ENCODE results near the gene TMCC3.

The TMCC3 gene

DNA sequence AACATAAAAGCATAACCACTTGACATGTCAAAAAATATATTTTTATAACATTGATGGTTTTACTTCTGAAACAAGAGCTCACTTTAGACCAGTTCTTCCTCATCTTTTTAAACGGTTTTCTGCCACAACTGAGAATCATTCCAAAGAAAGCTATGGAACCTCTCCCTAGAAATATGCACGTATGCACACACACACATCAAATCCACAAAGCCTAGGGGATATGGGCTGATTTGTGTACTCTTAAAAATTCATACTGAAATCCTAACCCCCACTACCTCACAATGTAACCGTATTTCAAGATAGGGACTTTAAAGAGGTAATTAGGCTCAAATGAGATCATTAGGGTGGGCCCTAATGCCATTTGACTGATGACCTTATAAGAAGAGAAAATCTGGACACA is 19.3 kb downstream of the TMCC3 start:
- no peak overlapping the region for H3K4me3 Mint-ChIP-seq
- H3K36me3 Mint-ChIP-seq = no peaks in the 10 kb centered on the region
- peaks cover 6% of the 10 kb centered on the region for H3K4me1 Mint-ChIP-seq
- ATAC-seq (no peak), DNase-seq (ENCODE audit: low spot score in 2 of 2) (no peak)
- H3K27ac Mint-ChIP-seq = no peak overlapping the region
- H3K9me3 Mint-ChIP-seq = no peaks in the 10 kb centered on the region

DNA sequence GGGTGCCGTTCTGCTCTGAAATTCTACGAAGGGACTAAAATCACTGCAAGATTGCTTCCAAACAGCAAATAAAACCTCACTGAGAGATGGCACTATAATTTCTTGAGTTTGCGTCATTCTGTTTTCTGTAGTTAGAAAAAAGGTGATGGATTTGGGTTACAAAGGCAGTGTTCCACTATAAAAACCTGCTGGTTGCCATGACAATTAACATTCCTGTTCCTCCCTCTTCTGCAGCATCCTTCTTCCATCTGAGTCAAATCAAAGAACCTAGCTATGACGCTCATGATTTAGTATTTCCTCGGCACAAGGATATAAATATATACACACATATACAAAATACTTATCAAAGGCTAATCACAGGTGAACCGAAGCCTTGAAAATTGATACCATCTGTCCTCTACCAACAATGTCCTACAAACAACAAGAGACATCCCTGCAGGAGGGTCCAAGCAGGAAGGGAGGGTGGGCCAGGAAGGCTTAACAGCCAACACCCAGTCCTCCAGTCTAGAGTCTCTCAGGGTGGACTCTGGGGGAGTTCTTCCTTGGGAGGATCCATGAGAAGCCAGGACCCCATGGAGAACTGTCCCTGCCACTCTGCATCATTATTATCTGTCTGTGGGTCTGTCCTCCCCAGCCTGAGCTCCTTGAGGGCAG is 21.4 kb downstream of the TMCC3 start:
- H3K36me3 Mint-ChIP-seq = no peaks in the 10 kb centered on the region
- H3K27ac Mint-ChIP-seq = no peak overlapping the region
- H3K4me1 Mint-ChIP-seq = peaks cover 6% of the 10 kb centered on the region
- ATAC-seq = no peak
- no peak for DNase-seq (ENCODE audit: low spot score in 2 of 2)
- no peaks in the 10 kb centered on the region for H3K9me3 Mint-ChIP-seq
- no peak overlapping the region for H3K4me3 Mint-ChIP-seq

DNA sequence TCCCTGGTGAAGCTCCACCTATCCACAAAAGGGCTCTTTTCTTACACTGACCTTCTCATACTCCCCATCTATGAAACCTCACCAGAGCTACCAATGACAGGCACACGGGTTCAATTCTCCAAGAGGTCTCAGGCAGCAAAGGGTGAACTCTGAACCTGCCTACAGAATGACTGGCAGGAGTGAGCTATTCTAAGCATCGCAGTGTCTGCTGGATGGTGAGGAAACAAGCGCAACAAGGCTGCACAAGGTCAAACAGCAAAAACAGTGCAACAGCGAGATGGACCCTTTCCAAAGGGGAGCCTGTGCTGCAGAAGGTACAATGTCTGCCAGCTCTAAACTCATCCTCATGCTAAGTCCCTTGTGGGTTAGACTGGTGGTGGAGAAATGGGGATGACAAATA is 22.0 kb downstream of the TMCC3 start:
- ATAC-seq (no peak), DNase-seq (ENCODE audit: low spot score in 2 of 2) (no peak)
- H3K27ac Mint-ChIP-seq = no peak overlapping the region
- H3K9me3 Mint-ChIP-seq = no peaks in the 10 kb centered on the region
- H3K4me1 Mint-ChIP-seq = peaks cover 6% of the 10 kb centered on the region
- H3K4me3 Mint-ChIP-seq = no peak overlapping the region
- no peaks in the 10 kb centered on the region for H3K36me3 Mint-ChIP-seq

DNA sequence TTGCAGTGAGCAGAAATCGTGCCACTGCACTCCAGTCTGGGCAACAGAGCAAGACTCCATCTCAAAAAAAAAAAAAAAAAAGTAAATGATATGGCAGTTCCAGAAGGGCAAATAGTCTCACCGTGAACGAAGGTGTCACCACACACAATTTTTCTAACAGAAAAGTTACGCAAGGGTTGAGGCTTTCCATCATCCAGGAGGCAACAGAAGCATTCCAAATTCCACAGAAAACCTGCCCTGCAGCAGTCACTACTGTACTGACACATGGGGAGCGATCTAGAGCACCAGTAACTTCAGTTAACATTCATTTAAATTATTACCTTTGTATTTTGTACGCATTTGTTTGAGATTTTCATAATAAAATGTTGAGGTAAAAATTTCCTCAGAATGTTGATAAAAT is 24.8 kb downstream of the TMCC3 start:
- Mint-ChIP-seq H3K4me1 (peaks cover 22% of the 10 kb centered on the region), H3K9me3 (no peaks in the 10 kb centered on the region), H3K27ac (no peak overlapping the region), H3K36me3 (no peaks in the 10 kb centered on the region), H3K4me3 (no peak overlapping the region)
- ATAC-seq (no peak), DNase-seq (ENCODE audit: low spot score in 2 of 2) (no peak)

DNA sequence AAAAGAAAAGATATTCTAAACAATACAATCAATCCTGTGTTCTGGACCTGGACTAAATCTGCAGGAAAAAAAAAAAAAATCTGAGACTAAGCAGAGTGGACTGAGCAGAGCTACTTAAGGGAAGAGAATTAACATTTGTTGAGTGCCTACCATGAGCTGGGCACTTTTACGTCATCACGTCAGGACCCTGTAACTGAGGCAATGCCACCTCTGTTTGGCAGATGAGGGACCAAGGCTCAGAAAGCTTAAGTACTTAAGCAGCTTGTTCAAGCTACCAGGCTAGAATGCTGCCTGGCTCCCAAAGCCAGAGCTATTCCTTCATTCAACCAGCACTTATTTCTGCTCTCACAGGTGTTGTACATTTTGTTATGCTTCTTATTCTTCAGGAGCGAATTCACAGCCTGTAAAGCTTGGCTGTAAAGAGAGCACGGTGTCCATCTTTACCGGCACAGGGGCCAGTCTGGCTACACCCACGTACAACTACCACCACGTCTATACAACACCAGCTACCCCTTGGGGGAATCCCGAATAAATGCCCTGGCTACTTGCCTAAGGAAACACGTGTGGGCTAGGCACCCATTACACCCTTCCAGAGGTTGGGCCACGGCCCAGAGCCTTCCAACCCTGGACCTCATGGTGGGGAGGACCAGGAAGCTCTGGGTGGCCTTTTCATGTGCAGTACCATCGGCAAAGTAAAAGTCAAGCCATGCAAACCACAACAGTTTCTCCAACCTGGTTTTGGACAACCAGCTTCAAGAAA is 27.0 kb downstream of the TMCC3 start:
- H3K4me3 Mint-ChIP-seq = no peak overlapping the region

DNA sequence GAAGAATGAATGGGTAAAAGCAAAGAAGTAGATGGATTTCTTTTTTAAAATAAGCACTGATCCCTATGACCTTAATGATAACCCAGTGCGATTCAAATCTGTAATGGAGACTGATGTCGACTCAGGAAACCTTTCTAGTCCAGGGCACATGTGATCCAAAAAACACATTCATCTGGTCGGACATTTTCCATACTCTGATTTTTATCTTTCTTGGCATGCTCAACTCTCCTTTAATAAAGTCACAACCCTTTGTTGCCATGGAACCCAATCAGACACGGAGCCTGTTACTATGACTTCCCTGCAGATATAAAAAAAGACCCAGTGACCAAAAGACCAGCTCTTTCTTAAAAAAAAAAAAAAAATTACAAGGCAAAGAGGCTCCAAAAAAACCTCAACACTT is 27.9 kb downstream of the TMCC3 start:
- peak overlapping the region; percentile 89 for H3K27ac Mint-ChIP-seq
- peak overlapping the region; percentile 51 for H3K4me3 Mint-ChIP-seq
- H3K4me1 Mint-ChIP-seq = peaks cover 21% of the 10 kb centered on the region
- DNase-seq (ENCODE audit: low spot score in 2 of 2) = no peak
- no peaks in the 10 kb centered on the region for H3K36me3 Mint-ChIP-seq
- H3K9me3 Mint-ChIP-seq = no peaks in the 10 kb centered on the region
- ATAC-seq = no peak

More for the DNA sequence above, 27.0 kb downstream of the TMCC3 start:
- peaks cover 22% of the 10 kb centered on the region for H3K4me1 Mint-ChIP-seq
- H3K36me3 Mint-ChIP-seq = no peaks in the 10 kb centered on the region
- no peak overlapping the region for H3K27ac Mint-ChIP-seq
- ATAC-seq (no peak), DNase-seq (ENCODE audit: low spot score in 2 of 2) (no peak)
- no peaks in the 10 kb centered on the region for H3K9me3 Mint-ChIP-seq

DNA sequence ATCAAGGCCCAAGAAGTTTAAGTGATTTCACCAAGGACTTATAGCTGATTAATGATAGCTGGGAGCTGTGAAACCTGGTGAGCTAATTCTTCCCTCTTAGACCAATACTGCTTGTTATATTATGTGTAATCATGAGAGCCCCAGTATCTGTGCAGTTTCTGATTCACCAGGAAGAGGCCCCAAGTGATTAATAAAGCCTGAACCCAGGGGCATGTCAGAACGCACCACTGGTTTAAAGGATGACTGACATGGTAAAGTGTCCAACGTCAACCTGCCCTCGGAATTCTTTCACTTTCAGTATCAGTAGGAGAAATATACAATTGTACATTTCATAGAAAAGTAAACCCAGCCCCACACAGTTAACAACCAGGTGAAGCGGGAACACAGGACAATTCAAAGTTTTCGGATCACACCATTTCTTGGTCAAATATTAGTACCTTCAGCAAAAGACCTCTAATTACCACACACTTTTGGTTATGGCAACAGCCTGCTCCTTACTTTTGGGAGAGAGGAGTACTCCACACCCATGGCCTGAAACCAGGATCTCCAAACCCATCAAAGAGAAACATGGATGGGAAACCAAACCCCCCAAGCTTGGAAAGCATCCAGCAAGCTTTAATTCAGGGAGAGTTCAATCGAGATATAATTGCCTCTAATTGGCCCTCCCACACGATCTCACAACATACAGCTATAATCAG is 28.5 kb downstream of the TMCC3 start:
- Mint-ChIP-seq H3K27ac (peak overlapping the region; percentile 89), H3K9me3 (no peaks in the 10 kb centered on the region), H3K4me1 (peaks cover 17% of the 10 kb centered on the region), H3K36me3 (no peaks in the 10 kb centered on the region), H3K4me3 (peak overlapping the region; percentile 51)
- DNase-seq (ENCODE audit: low spot score in 2 of 2) (peak; percentile 19 to 75), ATAC-seq (peak; percentile 99)

DNA sequence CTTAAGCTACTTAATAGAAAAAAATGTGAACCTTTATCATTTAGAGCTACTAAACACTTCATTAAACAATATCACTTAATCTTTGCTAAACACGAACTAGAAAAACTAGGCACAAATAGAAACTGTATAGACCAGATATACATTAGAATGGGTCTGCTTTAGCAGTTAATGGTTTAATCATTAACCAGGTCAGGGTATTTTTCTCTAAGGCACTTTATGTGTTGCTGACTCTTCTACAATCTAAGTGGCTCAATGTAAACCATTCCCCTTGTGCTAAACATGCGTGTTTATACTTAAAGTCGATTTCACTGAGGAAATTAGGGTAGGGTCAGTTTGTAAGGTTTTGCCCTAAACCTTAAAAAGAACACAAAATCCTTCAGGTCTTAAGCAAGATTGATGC is 29.7 kb downstream of the TMCC3 start:
- peaks cover 17% of the 10 kb centered on the region for H3K4me1 Mint-ChIP-seq
- ATAC-seq = no peak
- peak overlapping the region; percentile 89 for H3K27ac Mint-ChIP-seq

DNA sequence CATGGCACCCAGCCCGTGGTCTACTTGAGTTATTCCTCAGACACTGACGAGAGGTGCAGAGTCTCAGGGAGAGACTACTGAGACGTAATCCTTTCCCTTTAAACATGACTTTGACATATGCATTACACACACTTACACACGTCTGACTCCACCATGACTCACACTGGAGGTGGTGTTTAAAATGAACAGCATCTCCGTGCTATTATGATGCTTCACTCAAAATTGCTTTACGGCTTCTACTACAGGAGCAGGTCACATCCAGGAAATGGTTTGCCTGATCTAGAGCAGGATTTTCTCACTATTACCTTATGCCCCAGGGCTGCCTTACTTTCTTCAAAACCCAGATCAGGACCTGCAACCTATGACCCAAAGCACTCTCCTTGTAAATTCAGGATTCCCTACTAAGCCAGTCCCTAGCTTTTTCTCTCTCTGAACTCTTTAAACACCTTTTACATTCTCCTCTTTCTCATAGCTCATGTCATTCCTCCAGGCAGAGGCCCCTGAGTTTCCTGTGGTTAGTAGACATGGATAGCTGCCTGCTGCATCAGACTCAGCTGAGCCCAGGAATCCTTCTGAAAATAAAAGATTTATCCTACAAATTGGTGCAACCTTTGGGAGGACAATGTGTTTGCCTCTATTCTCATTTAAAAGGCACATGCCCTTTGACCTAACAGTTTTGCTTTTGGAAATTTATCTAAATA is 31.2 kb downstream of the TMCC3 start:
- Mint-ChIP-seq H3K4me1 (peaks cover 17% of the 10 kb centered on the region), H3K36me3 (no peaks in the 10 kb centered on the region), H3K27ac (no peak overlapping the region), H3K4me3 (no peak overlapping the region), H3K9me3 (no peaks in the 10 kb centered on the region)
- DNase-seq (ENCODE audit: low spot score in 2 of 2) = peak in 1 of 2 donors; percentile 56
- ATAC-seq = peak; percentile 81

More for the DNA sequence above, 29.7 kb downstream of the TMCC3 start:
- no peaks in the 10 kb centered on the region for H3K36me3 Mint-ChIP-seq
- DNase-seq (ENCODE audit: low spot score in 2 of 2) = no peak
- no peaks in the 10 kb centered on the region for H3K9me3 Mint-ChIP-seq
- H3K4me3 Mint-ChIP-seq = peak overlapping the region; percentile 51

DNA sequence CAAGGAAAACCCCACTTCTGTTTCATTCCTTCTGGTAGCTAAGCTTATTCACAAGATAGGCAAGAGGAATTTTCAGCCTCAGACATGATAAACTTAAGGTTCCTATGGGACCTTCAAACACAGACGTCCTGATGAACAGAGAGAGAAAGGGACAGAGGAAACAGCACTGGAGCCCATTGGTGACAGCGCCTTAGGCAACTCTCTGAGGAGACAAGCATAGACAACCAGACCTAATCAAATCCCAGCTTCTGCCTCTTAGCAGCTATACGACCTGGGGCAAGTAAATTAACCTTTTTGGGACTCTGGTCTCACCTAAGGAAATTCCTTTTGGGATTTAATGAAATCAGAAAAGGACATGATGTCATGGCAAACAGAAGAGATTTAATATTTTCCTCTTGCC is 33.3 kb downstream of the TMCC3 start:
- Mint-ChIP-seq H3K9me3 (no peaks in the 10 kb centered on the region), H3K36me3 (no peaks in the 10 kb centered on the region), H3K27ac (no peak overlapping the region), H3K4me3 (no peak overlapping the region), H3K4me1 (peaks cover 13% of the 10 kb centered on the region)
- ATAC-seq (no peak), DNase-seq (ENCODE audit: low spot score in 2 of 2) (no peak)

DNA sequence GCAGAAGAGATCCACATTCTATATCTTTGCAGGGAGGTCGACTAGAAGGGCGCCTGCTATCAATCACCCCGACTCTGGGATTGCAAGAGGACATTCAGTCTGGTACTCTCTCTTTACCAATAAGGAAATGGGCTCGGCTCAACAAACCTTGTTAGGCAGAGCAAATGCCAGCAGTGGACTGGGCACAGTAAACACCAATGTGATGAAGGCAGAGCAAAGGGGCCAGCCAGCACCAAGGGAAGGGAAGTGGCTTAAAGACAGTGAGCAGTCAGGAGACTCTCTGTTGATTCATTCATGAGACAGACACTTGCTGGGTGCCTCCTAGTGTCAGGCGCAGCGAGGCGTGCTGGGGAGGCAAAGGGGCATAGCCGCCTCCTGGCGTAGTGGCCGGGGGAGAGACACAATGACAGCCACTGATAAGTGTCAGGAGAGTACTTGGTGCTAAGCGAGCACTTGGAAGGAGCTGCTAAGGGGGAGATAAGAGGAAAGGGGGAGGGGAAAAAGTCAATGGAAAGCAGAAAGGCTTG is 34.1 kb downstream of the TMCC3 start:
- Mint-ChIP-seq H3K4me1 (peaks cover 4% of the 10 kb centered on the region), H3K4me3 (no peak overlapping the region), H3K9me3 (no peaks in the 10 kb centered on the region), H3K36me3 (no peaks in the 10 kb centered on the region), H3K27ac (no peak overlapping the region)
- DNase-seq (ENCODE audit: low spot score in 2 of 2) = no peak
- ATAC-seq = peak; percentile 42

DNA sequence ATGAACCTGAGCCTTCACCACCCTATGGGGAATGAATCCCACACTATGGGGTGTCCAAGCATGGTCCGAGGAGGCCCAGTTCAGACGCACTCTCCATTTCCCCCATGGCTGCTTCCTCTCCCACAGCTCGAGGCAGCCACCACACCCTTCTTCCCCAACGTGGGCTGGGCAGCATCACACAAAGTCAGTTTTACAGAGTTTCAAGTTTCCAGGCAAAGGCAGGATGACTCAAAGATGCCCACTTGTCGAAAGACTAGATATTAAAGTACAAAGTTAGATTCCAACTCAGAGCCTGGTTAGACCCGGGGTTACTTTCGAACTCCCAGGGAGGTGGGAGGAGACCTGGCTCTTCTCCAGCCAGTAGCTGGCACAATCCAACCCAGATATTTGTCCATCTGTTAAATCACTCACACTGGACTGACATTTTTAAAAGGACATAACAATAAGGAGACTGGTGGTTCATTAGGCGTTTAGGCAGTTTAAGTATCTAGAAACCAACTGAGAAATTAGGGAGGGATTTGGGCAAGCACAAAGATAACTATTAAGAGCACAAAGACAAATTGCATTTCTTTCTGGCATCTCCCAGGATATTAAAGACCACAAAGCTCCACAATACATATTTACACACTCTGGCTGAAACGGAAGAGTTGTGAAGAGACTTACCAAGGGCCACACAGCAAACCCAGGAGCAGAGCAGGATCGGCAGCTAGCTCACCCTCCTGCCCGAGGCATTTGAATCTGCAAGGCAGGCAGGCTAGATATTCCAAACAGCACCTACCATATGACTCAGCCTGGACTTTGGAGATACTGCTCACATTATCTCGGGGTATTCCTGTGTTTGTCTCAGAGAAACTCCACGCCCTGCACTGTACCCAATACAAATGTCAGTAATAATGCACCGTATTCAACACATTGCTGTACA is 34.8 kb downstream of the TMCC3 start:
- H3K4me1 Mint-ChIP-seq = no peaks in the 10 kb centered on the region
- no peak for DNase-seq (ENCODE audit: low spot score in 2 of 2)
- no peak for ATAC-seq
- H3K9me3 Mint-ChIP-seq = no peaks in the 10 kb centered on the region
- H3K36me3 Mint-ChIP-seq = no peaks in the 10 kb centered on the region
- H3K27ac Mint-ChIP-seq = no peak overlapping the region
- no peak overlapping the region for H3K4me3 Mint-ChIP-seq

DNA sequence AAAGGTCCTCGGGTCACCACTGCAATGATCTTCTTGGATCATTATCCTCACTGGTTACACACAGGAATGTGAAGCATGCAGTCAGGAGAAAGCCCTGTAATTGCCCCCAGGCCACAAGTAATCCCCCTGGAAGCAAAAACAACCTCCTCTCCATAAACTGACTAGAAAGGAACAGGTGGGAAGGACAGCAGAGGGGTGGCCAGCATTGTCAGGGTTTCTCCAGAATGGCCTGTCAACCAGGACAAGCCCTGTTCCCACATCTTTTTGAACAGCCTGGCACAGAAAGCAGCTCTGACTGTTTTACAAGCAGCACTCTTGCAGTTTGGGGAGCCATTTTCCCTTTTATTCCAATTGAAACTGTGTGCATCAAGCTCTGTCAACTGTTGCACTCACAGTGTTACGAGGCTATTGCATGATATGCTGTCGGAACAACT is 36.1 kb downstream of the TMCC3 start:
- Mint-ChIP-seq H3K27ac (no peak overlapping the region), H3K36me3 (no peaks in the 10 kb centered on the region), H3K9me3 (no peaks in the 10 kb centered on the region), H3K4me3 (no peak overlapping the region), H3K4me1 (peaks cover 3% of the 10 kb centered on the region)
- no peak for DNase-seq (ENCODE audit: low spot score in 2 of 2)
- ATAC-seq = no peak

DNA sequence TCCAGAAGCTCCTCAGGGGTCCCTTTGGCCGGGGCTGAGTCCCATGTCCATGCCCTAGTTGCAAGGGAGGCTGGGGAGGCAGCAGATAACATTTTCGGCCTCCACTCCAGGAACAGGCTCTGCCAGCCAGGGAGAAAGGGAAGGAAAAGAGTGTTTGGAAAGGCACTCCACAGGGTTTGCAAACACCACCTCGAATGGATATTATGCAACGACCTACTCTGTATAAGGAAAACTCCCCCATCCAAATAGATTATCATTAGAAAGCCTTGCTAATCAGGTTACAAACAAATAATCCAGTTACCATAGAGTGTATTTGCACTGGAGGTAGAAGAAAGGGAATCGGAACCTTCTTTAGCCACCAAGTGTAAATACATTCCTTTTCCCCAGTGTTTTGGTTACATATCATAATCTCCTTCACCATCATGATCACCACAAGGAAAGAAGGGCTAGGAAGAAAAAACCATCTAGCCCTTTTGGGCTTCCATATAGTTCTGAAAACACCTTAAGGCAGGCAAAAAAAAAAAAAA is 40.4 kb downstream of the TMCC3 start:
- peaks cover 12% of the 10 kb centered on the region for H3K4me1 Mint-ChIP-seq
- ATAC-seq (no peak), DNase-seq (ENCODE audit: low spot score in 2 of 2) (no peak)
- H3K4me3 Mint-ChIP-seq = no peak overlapping the region
- no peak overlapping the region for H3K27ac Mint-ChIP-seq
- H3K9me3 Mint-ChIP-seq = peaks cover 4% of the 10 kb centered on the region
- H3K36me3 Mint-ChIP-seq = no peaks in the 10 kb centered on the region
